ENCODE measurements around the gene SULT2B1.

- no peak for TF ChIP-seq CTCF (IDR thresholded peaks at IDR 0.05)
- TF ChIP-seq POLR2AphosphoS5 (IDR thresholded peaks at IDR 0.05): no peak
- TF ChIP-seq POLR2A (IDR thresholded peaks at IDR 0.05): no peak
Measured at GRCh38 chr19:48516536-48516935, 35.4 kb upstream of the SULT2B1 start.

Data from prostate gland (tissue), 2 donors.